Measurements from ENCODE around the gene CTNNBL1.
A peak's percentile ranks its signal among the peaks of the same experiment; 100 is the strongest.

CTNNBL1 gene

DNA sequence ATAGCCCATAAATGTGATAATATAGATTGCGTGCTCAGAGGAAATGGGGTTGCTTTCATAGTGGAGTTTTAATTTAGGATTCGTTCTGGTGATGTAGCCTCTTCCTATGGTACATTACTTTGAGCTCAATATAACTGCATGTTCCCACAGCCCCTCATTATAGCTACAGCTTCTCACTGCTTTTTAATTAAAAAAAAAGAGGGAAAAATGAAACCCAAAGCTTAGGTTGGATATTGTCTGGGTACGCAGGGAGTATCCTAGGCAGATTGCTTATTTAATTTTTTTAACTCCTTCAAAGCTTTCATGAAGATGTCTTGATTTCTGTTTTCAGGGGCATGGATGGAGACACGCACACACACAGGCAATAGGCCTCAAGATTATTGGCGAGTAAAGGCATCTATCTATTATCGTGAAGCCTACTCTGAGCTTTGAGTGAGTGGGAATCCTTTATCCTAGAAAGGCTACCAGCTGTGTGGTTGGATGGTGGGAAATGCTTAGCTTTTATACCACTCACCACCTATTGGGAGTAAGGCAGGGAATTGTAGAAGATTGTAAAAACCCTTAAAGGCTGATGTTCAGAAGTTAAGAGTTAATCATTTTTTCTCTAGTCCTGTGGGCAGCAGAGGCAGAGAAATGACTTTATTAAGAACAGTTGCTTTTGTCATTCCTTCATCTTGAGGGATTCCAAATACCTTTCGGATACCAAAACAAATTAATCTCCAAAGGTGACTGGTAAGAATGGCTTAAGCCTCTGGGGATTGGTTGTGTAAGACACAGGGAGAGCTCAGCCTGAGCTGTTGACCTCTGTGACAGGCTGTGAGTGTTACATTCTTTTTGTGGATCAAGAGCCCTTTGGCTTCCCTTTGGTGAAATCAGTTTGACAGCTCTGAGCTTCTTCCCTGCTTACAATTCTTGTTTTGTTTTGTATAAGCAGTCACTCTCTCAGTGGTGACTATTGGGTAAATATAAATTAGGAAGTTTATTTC lies 33.4 kb downstream of the CTNNBL1 start:
- Histone ChIP-seq H3K4me2 (peak overlapping the region in 2 of 11 experiments; percentile 2 to 11; a peak in 1 of 22 replicates), H4K20me1 (peaks cover 18 to 95% (median 61%) of the 10 kb centered on the region in 11 experiments; a peak in 20 of 22 replicates), H3K9ac (no peak overlapping the region), H3K27ac (no peak overlapping the region), H3K4me3 (no peak overlapping the region), H3K36me3 (peaks cover 4 to 39% (median 13%) of the 10 kb centered on the region in 11 experiments; a peak in 18 of 22 replicates), H3K4me1 (peaks cover 0 to 29% (median 7%) of the 10 kb centered on the region in 10 experiments; a peak in 9 of 20 replicates), H3K27me3 (no peaks in the 10 kb centered on the region), H3K9me3 (replicated peaks in 1 of 11) (peaks cover 0 to 1% (median 0%) of the 10 kb centered on the region in 11 experiments; a peak in 9 of 22 replicates)
- TF ChIP-seq Cebpa-rat (IDR thresholded peaks at IDR 0.05), result no peak

DNA sequence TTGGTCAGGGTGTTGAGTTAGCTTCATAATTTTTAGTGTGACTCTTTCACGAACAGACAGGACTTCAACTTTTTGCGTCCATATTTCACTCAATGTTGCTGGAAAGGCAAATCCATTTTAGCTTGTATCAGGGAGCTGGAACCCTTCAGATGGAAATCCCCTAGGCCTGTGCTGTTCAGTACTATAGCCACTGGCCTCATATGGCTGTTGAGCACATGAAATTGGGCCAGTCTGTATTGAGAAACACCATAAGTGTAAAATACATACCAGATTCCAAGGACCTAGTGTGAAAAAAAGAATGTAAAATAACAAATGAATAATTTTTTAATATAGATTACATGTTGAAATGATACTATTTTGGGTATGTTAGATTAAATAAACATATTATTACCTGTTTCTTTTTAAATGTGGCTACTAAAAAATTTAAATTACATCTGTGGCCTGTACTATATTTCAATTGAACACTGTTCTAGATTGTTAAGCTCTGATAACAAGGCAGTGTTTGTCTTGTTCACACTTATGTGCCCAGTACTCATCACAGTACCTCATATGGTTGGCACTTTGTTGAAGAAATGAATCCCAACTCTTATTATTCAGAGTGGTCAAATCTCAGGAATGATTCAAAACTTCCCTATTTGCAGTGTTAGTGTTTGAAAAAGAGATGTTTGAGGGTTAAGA lies 34.3 kb downstream of the CTNNBL1 start:
- H3K4me3 ChIP-seq, result no peak overlapping the region
- no peaks in the 10 kb centered on the region for H3K9me3 ChIP-seq (replicated peaks in 1 of 11)
- no peak overlapping the region for H3K27ac ChIP-seq
- H3K36me3 ChIP-seq, result peaks cover 12 to 47% (median 22%) of the 10 kb centered on the region in 11 experiments
- peaks cover 18 to 94% (median 61%) of the 10 kb centered on the region in 11 experiments; a peak in 20 of 22 replicates for H4K20me1 ChIP-seq
- H3K4me1 ChIP-seq, result peaks cover 0 to 33% (median 9%) of the 10 kb centered on the region in 10 experiments; a peak in 14 of 20 replicates
- H3K4me2 ChIP-seq, result peak overlapping the region in 1 of 11 experiments; percentile 11; a peak in 1 of 22 replicates
- H3K27me3 ChIP-seq, result no peaks in the 10 kb centered on the region
- TF ChIP-seq Cebpa-rat (IDR thresholded peaks at IDR 0.05), result no peak
- no peak overlapping the region for H3K9ac ChIP-seq

DNA sequence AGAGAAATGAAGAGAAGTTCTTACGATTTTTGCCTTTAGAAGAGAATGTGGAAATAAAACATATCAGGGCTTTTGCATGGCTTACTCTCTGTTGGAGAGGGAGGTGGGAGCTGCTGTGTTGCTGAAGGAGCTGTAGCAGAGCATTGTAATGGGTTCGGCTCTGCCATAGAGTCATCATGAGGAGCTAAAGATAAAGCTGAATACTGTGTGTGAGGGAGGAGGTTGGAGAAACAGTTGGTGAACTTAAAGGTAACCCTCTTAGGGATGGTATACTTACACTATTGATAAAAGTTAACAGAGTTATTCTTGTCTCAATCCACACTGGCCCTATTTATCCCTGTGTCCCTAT lies 34.8 kb downstream of the CTNNBL1 start:
- H3K4me3 ChIP-seq, result no peak overlapping the region
- H3K9me3 ChIP-seq (replicated peaks in 1 of 11), result no peaks in the 10 kb centered on the region
- TF ChIP-seq Cebpa-rat (IDR thresholded peaks at IDR 0.05), result no peak

DNA sequence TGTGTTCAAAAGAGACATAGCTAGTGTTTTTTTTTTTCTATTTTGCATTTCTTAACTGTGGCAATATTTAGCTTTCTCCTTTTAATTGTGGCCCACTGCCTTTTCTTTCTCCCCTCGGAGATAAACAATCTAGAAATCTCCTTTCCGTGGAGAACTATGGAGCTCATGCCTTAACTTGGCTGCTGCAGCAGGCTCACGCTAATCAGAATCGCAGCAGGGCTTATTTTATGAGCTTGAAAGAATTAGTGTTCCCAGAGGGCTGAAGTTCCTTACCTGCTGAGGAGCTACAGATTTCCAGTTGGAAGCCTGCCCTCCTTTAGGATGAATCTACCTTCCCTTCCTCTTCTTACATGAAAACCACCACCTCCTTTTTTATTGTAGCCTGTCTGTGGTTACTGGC lies 35.6 kb downstream of the CTNNBL1 start:
- Histone ChIP-seq H3K9me3 (replicated peaks in 1 of 11) (no peaks in the 10 kb centered on the region), H3K27ac (no peak overlapping the region), H3K4me1 (peaks cover 5 to 38% (median 21%) of the 10 kb centered on the region in 10 experiments), H3K4me2 (no peak overlapping the region), H3K27me3 (no peaks in the 10 kb centered on the region), H3K36me3 (peaks cover 19 to 58% (median 34%) of the 10 kb centered on the region in 11 experiments), H4K20me1 (peaks cover 18 to 92% (median 52%) of the 10 kb centered on the region in 11 experiments; a peak in 20 of 22 replicates), H3K4me3 (no peak overlapping the region), H3K9ac (no peak overlapping the region)
- no peak for TF ChIP-seq Cebpa-rat (IDR thresholded peaks at IDR 0.05)

More for the DNA sequence above, 34.8 kb downstream of the CTNNBL1 start:
- Histone ChIP-seq H3K9ac (no peak overlapping the region), H4K20me1 (peaks cover 18 to 94% (median 59%) of the 10 kb centered on the region in 11 experiments; a peak in 20 of 22 replicates), H3K27ac (no peak overlapping the region), H3K4me2 (no peak overlapping the region), H3K4me1 (peaks cover 0 to 38% (median 14%) of the 10 kb centered on the region in 10 experiments; a peak in 15 of 20 replicates), H3K27me3 (no peaks in the 10 kb centered on the region), H3K36me3 (peaks cover 16 to 52% (median 26%) of the 10 kb centered on the region in 11 experiments)

DNA sequence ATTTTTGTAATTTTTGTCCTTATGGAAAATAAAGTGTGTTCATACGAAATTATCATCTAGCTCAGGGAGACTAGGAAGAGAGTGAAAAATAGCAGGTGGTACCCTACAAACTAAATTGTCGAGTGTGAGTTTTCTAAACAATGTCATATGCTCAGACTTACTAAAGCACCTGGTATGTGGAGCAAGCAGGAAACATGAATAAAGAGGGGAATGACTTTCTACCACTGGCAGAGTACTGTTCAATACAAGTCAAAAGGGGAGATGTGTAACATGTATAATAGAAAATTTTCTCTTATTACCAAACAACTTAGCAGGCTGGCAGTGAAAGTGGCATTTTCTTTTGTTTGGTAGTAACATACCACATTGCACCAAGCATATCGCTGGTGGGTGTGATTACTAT lies 36.1 kb downstream of the CTNNBL1 start:
- Histone ChIP-seq H3K4me1 (peaks cover 9 to 40% (median 25%) of the 10 kb centered on the region in 10 experiments), H3K9me3 (replicated peaks in 1 of 11) (no peaks in the 10 kb centered on the region), H3K9ac (no peak overlapping the region), H3K27me3 (no peaks in the 10 kb centered on the region), H3K4me3 (no peak overlapping the region), H3K27ac (no peak overlapping the region), H3K4me2 (no peak overlapping the region), H3K36me3 (peaks cover 19 to 58% (median 37%) of the 10 kb centered on the region in 11 experiments), H4K20me1 (peaks cover 18 to 88% (median 52%) of the 10 kb centered on the region in 11 experiments; a peak in 20 of 22 replicates)
- TF ChIP-seq Cebpa-rat (IDR thresholded peaks at IDR 0.05), result no peak

DNA sequence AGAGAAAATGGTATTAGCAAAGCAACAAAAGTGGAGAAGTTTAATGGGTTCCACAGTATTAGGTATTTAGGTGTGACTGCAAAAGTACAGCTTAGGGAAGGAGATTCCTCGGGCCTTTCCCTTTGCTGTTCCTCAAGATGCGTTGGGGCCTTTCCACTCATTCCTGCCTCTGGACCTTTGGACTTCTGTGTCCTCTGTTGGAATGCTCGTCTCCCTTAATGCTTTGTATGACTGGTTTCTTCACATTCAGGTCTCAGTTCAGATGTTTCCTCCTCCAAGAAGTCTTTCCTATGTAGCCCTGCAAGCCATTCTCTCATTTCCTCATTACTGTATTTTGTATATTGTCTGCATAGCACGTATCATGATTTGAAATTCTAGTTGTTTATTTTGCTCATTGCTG lies 39.6 kb downstream of the CTNNBL1 start:
- H3K27me3 ChIP-seq, result no peaks in the 10 kb centered on the region

DNA sequence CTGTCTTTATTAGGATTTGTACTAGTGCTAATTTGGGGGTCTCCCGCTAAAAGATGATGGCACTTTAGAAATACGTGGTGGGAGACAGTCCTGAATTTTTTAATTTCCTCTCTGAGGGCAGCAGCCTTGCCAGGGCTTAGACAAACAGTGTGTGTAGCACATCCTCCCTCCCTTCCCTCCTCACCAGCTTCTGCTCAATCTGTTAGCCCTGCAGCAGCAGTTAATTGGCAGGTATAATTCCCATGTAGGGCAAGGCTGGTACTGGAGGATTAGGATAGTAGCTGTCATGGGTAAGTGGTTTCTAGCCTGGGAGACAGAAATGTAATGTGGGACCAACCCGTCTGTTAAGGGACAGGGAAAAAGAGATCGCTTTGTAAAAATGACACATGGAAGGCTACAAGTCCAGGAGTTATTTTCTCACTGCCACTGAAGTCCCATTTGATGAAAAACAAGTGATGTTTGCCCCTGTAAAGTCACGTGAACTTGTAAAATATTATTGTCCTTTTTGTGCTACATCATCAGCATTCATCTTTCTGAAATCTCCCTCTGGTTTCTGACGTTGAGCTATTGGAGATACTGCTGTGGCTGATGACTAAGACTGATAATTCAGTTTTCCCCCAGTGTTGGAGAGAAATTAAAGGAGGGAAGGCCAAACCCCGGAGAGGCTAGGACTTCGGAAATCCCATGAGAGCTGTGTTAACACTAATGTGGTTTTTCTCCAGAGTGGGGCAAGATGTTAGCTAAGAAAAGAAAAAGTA lies 40.6 kb downstream of the CTNNBL1 start:
- peaks cover 60 to 90% (median 81%) of the 10 kb centered on the region in 11 experiments for H3K36me3 ChIP-seq
- peak overlapping the region in 1 of 11 experiments; percentile 11; a peak in 1 of 22 replicates for H3K9ac ChIP-seq
- H3K27ac ChIP-seq, result peak overlapping the region in 3 of 11 experiments; percentile 11 to 27 (median 24); a peak in 4 of 22 replicates
- H3K4me1 ChIP-seq, result peaks cover 8 to 28% (median 19%) of the 10 kb centered on the region in 10 experiments; a peak in 19 of 20 replicates
- H4K20me1 ChIP-seq, result peaks cover 0 to 43% (median 13%) of the 10 kb centered on the region in 11 experiments; a peak in 12 of 22 replicates
- peak overlapping the region in 8 of 11 experiments; percentile 5 to 47 (median 29); a peak in 13 of 22 replicates for H3K4me2 ChIP-seq
- peaks cover 9 to 16% (median 13%) of the 10 kb centered on the region in 11 experiments; a peak in 17 of 22 replicates for H3K9me3 ChIP-seq (replicated peaks in 1 of 11)
- no peak overlapping the region for H3K4me3 ChIP-seq
- no peak for TF ChIP-seq Cebpa-rat (IDR thresholded peaks at IDR 0.05)
- H3K27me3 ChIP-seq, result no peaks in the 10 kb centered on the region

More for the DNA sequence above, 39.6 kb downstream of the CTNNBL1 start:
- peaks cover 50 to 82% (median 72%) of the 10 kb centered on the region in 11 experiments for H3K36me3 ChIP-seq
- no peak overlapping the region for H3K9ac ChIP-seq
- H3K4me3 ChIP-seq, result no peak overlapping the region
- H3K27ac ChIP-seq, result no peak overlapping the region
- peaks cover 9 to 16% (median 13%) of the 10 kb centered on the region in 11 experiments; a peak in 17 of 22 replicates for H3K9me3 ChIP-seq (replicated peaks in 1 of 11)
- H3K4me2 ChIP-seq, result peak overlapping the region in 2 of 11 experiments; percentile 18 to 21; a peak in 2 of 22 replicates
- no peak for TF ChIP-seq Cebpa-rat (IDR thresholded peaks at IDR 0.05)
- H3K4me1 ChIP-seq, result peaks cover 8 to 28% (median 21%) of the 10 kb centered on the region in 10 experiments; a peak in 19 of 20 replicates
- peaks cover 4 to 52% (median 23%) of the 10 kb centered on the region in 11 experiments; a peak in 14 of 22 replicates for H4K20me1 ChIP-seq

DNA sequence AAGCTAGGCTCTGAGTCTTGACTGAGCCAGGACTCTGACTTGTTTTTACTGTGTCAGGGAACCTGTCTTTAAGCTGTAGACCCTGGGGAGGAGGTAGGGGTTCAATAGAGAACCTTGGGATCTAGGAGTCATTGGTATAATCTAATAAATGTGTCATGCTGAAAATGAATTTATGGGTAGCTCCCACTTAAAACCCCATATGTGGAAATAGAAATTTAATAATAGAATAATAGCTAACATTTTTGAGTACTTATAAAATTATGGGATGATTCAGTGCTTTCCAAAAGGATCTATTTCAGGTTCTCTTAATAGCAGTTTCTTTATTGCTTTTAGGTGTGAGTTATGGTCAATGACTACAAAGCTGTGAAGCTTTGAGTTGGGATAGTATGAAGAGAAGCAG lies 41.7 kb downstream of the CTNNBL1 start:
- Histone ChIP-seq H3K27ac (no peak overlapping the region), H3K36me3 (peaks cover 69 to 98% (median 91%) of the 10 kb centered on the region in 11 experiments), H3K27me3 (no peaks in the 10 kb centered on the region), H3K9ac (no peak overlapping the region), H3K4me1 (peaks cover 8 to 28% (median 19%) of the 10 kb centered on the region in 10 experiments; a peak in 19 of 20 replicates), H3K9me3 (replicated peaks in 1 of 11) (peaks cover 9 to 16% (median 13%) of the 10 kb centered on the region in 11 experiments; a peak in 17 of 22 replicates), H4K20me1 (peaks cover 0 to 33% (median 3%) of the 10 kb centered on the region in 11 experiments; a peak in 11 of 22 replicates), H3K4me3 (no peak overlapping the region), H3K4me2 (0 out of 22 replicates have a peak overlapping the region, but pooled peaks of 1 of the 11 experiments have one; percentile 44)
- no peak for TF ChIP-seq Cebpa-rat (IDR thresholded peaks at IDR 0.05)
